ENCODE measurements around the gene POU6F2. TPM values are rescaled to one million over a fixed set of nuclear protein-coding genes. Genes with fewer than 3 reads are reported as not detected.

The POU6F2 gene
- polyA plus RNA-seq, 2 of the 4 experiments (the other 2 are of a cell fraction): not detected

DNA sequence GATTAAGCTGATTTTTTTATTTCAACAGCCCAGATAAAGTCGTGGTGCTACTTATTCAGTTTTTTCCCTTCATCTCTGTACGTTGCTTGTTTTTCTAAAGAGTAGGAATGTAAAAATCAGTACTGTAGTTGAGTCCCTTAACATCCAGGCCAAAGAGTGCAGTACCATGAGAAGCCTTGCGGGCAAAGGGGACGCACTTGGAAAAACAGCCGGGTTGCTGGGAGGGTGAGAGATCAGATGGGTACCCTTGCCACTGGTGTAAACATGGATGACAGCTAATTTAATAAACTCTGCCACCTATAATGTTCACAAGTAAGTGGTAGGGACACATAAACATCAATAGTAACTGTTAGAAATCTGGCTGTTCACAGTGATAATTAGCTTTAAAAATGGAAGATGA lies 175.9 kb downstream of the POU6F2 start:
- no peak overlapping the region for H3K4me2 ChIP-seq
- H3K4me3 ChIP-seq: no peak overlapping the region
- TF ChIP-seq MAZ (IDR thresholded peaks at IDR 0.05; ENCODE audit: borderline replicate concordance, low read depth, low read length) (no peak), POLR2A (IDR thresholded peaks at IDR 0.05; ENCODE audit: low read length) (no peak), CEBPB (IDR thresholded peaks at IDR 0.05) (no peak), MAFK (IDR thresholded peaks at IDR 0.05; ENCODE audit: partially characterized antibody) (no peak), NR3C1 (IDR thresholded peaks at IDR 0.05) (no peak), HOXB5 (CRISPR knock-in tag; IDR thresholded peaks at IDR 0.05) (no peak), JUN (IDR thresholded peaks at IDR 0.05) (no peak), RARB (CRISPR knock-in tag; IDR thresholded peaks at IDR 0.05) (no peak), FOXS1 (CRISPR knock-in tag; IDR thresholded peaks at IDR 0.05) (no peak), SMC3 (IDR thresholded peaks at IDR 0.05) (no peak), JUNB (IDR thresholded peaks at IDR 0.05) (no peak), POLR2AphosphoS2 (conservative IDR thresholded peaks at IDR 0.05; ENCODE audit: low read length) (no peak), ESRRA (IDR thresholded peaks at IDR 0.05; ENCODE audit: borderline replicate concordance, low read length) (no peak), EP300 (IDR thresholded peaks at IDR 0.05) (no peak), CHD4 (IDR thresholded peaks at IDR 0.05; ENCODE audit: borderline replicate concordance) (no peak), KDM5A (IDR thresholded peaks at IDR 0.05) (no peak)
- TF ChIP-seq, protein P1, sequence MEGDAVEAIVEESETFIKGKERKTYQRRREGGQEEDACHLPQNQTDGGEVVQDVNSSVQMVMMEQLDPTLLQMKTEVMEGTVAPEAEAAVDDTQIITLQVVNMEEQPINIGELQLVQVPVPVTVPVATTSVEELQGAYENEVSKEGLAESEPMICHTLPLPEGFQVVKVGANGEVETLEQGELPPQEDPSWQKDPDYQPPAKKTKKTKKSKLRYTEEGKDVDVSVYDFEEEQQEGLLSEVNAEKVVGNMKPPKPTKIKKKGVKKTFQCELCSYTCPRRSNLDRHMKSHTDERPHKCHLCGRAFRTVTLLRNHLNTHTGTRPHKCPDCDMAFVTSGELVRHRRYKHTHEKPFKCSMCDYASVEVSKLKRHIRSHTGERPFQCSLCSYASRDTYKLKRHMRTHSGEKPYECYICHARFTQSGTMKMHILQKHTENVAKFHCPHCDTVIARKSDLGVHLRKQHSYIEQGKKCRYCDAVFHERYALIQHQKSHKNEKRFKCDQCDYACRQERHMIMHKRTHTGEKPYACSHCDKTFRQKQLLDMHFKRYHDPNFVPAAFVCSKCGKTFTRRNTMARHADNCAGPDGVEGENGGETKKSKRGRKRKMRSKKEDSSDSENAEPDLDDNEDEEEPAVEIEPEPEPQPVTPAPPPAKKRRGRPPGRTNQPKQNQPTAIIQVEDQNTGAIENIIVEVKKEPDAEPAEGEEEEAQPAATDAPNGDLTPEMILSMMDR (IDR thresholded peaks at IDR 0.05): no peak
- CTCF ChIA-PET: interaction anchor here (0.5 kb wide), 1 partner anchor 359 kb away, joined by 5 read pairs; no protein-coding TSS in a partner anchor
- H3K4me1 ChIP-seq: no peaks in the 10 kb centered on the region
- DNase-seq (ENCODE audit: low read depth in 1 of 2, low spot score in 1 of 2): no peak
- no peak for FAIRE-seq
- ATAC-seq: peak in 1 of 2 experiments; percentile 59; a peak in 1 of 6 replicates
- H3K27ac ChIP-seq: no peak overlapping the region
- POLR2A ChIA-PET: no interaction called here
- H3K9me3 ChIP-seq: no peaks in the 10 kb centered on the region
- 42% methylated on average over 5 of the region's 5 CpGs for WGBS (ENCODE audit: missing lambda C conversion rate)

DNA sequence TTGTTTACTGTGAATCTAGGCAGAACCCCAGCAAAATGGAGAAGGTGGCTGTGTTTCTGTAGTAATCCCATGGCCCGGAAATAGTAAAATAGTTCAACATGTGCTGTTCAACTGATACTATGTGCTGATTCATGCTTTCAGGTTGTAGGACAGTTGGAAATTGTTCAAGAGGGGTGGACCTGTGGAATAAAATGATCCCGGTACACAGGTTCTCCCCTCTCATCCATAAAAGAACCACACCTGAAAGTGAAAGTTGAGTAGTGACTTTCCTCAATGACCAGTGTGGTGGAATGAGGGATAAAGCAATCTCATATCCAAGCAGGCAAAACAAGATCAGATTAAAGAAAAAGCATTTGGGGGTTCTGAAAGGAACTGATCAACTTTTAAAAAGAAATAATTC lies 177.1 kb downstream of the POU6F2 start:
- 18% methylated on average over 2 of the region's 2 CpGs for WGBS (ENCODE audit: missing lambda C conversion rate)

More for the DNA sequence above, 177.1 kb downstream of the POU6F2 start:
- Histone ChIP-seq H3K4me2 (no peak overlapping the region), H3K4me3 (no peak overlapping the region), H3K4me1 (no peaks in the 10 kb centered on the region), H3K27ac (no peak overlapping the region), H3K9me3 (no peaks in the 10 kb centered on the region)
- ChIA-PET POLR2A (no interaction called here), CTCF (no interaction called here)
- ATAC-seq: no peak
- DNase-seq (ENCODE audit: low read depth in 1 of 2, low spot score in 1 of 2): no peak
- no peak for FAIRE-seq
- no peak for TF ChIP-seq SREBF2 (IDR thresholded peaks at IDR 0.05)
- no peak for TF ChIP-seq HDAC2 (IDR thresholded peaks at IDR 0.05)
- TF ChIP-seq POLR2AphosphoS2 (conservative IDR thresholded peaks at IDR 0.05; ENCODE audit: low read length): no peak
- TF ChIP-seq ZFP36 (IDR thresholded peaks at IDR 0.05; ENCODE audit: borderline replicate concordance, partially characterized antibody): no peak
- no peak for TF ChIP-seq ZNF302 (CRISPR knock-in tag; IDR thresholded peaks at IDR 0.05)
- TF ChIP-seq, protein P2, sequence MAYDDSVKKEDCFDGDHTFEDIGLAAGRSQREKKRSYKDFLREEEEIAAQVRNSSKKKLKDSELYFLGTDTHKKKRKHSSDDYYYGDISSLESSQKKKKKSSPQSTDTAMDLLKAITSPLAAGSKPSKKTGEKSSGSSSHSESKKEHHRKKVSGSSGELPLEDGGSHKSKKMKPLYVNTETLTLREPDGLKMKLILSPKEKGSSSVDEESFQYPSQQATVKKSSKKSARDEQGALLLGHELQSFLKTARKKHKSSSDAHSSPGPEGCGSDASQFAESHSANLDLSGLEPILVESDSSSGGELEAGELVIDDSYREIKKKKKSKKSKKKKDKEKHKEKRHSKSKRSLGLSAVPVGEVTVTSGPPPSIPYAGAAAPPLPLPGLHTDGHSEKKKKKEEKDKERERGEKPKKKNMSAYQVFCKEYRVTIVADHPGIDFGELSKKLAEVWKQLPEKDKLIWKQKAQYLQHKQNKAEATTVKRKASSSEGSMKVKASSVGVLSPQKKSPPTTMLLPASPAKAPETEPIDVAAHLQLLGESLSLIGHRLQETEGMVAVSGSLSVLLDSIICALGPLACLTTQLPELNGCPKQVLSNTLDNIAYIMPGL (CRISPR knock-in tag; IDR thresholded peaks at IDR 0.05; ENCODE audit: borderline replicate concordance): no peak
- no peak for TF ChIP-seq FOSB (CRISPR knock-in tag; IDR thresholded peaks at IDR 0.05)
- TF ChIP-seq NPAS2 (CRISPR knock-in tag; IDR thresholded peaks at IDR 0.05; ENCODE audit: borderline replicate concordance): no peak
- no peak for TF ChIP-seq BHLHE40 (IDR thresholded peaks at IDR 0.05; ENCODE audit: low read depth, low read length)
- TF ChIP-seq JUNB (IDR thresholded peaks at IDR 0.05): no peak
- TF ChIP-seq NFE2L2 (conservative IDR thresholded peaks at IDR 0.05; ENCODE audit: low read length): no peak
- TF ChIP-seq, protein P3, sequence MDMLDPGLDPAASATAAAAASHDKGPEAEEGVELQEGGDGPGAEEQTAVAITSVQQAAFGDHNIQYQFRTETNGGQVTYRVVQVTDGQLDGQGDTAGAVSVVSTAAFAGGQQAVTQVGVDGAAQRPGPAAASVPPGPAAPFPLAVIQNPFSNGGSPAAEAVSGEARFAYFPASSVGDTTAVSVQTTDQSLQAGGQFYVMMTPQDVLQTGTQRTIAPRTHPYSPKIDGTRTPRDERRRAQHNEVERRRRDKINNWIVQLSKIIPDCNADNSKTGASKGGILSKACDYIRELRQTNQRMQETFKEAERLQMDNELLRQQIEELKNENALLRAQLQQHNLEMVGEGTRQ (IDR thresholded peaks at IDR 0.05): no peak
- TF ChIP-seq HEYL (CRISPR knock-in tag; IDR thresholded peaks at IDR 0.05): no peak
